ENCODE measurements around the gene SAT2.
"Not testable (repeated sequence)": the region's sequence is repeated elsewhere in the genome, so short reads cannot be mapped to it uniquely, and the experiment has no call there.

SAT2 gene

GRCh38 chr17:7614425-7615264, 13.0 kb downstream of the SAT2 start, which contains the start of gene FXR2:
TSS of gene FXR2 (minus strand) at chr17:7614897. CDS start at chr17:7614532, 365 bp downstream.
- in situ Hi-C loops (cut with MboI; ENCODE audit: low sequenced_read_pairs, unreplicated experiment), result no loop called here
- TF ChIP-seq CTCF (IDR thresholded peaks at IDR 0.05; ENCODE audit: borderline replicate concordance, control extremely low read depth, extremely low read depth, insufficient read depth, missing control alignments), result peak; percentile 57
- DNase-seq (ENCODE audit: low spot score), result peak; percentile 99

GRCh38 chr17:7613769-7614424, 13.7 kb downstream of the SAT2 start:
- no peak for DNase-seq (ENCODE audit: low spot score)
- TF ChIP-seq CTCF (IDR thresholded peaks at IDR 0.05; ENCODE audit: borderline replicate concordance, control extremely low read depth, extremely low read depth, insufficient read depth, missing control alignments), result no peak
- in situ Hi-C loops (cut with MboI; ENCODE audit: low sequenced_read_pairs, unreplicated experiment), result no loop called here

- TF ChIP-seq CTCF (IDR thresholded peaks at IDR 0.05; ENCODE audit: borderline replicate concordance, control extremely low read depth, extremely low read depth, insufficient read depth, missing control alignments), result no peak
- in situ Hi-C loops (cut with MboI; ENCODE audit: low sequenced_read_pairs, unreplicated experiment), result no loop called here
- no peak for DNase-seq (ENCODE audit: low spot score)
Measured at GRCh38 chr17:7612294-7612640, 15.4 kb downstream of the SAT2 start.

- in situ Hi-C loops (cut with MboI; ENCODE audit: low sequenced_read_pairs, unreplicated experiment), result no loop called here
- no peak for DNase-seq (ENCODE audit: low spot score)
- TF ChIP-seq CTCF (IDR thresholded peaks at IDR 0.05; ENCODE audit: borderline replicate concordance, control extremely low read depth, extremely low read depth, insufficient read depth, missing control alignments), result no peak
Measured at GRCh38 chr17:7611635-7612293, 15.9 kb downstream of the SAT2 start.

- DNase-seq (ENCODE audit: low spot score), result no peak
- no peak for TF ChIP-seq CTCF (IDR thresholded peaks at IDR 0.05; ENCODE audit: borderline replicate concordance, control extremely low read depth, extremely low read depth, insufficient read depth, missing control alignments)
- in situ Hi-C loops (cut with MboI; ENCODE audit: low sequenced_read_pairs, unreplicated experiment), result no loop called here
Measured at GRCh38 chr17:7610641-7611040, 17.0 kb downstream of the SAT2 start.

GRCh38 chr17:7606280-7606679, 21.3 kb downstream of the SAT2 start:
- in situ Hi-C loops (cut with MboI; ENCODE audit: low sequenced_read_pairs, unreplicated experiment), result no loop called here
- no peak for TF ChIP-seq CTCF (IDR thresholded peaks at IDR 0.05; ENCODE audit: borderline replicate concordance, control extremely low read depth, extremely low read depth, insufficient read depth, missing control alignments)
- no peak for DNase-seq (ENCODE audit: low spot score)

GRCh38 chr17:7597561-7597960, 30.1 kb downstream of the SAT2 start:
- DNase-seq (ENCODE audit: low spot score); in situ Hi-C loops (cut with MboI; ENCODE audit: low sequenced_read_pairs, unreplicated experiment): not testable (repeated sequence)
